ENCODE data around the gene CCR3.

CCR3 gene

GRCh38 chr3:46221938-46222337 lies 20.3 kb upstream of the CCR3 start:
- H3K27ac ChIP-seq = no peak overlapping the region
- no peak for TF ChIP-seq CTCF (conservative IDR thresholded peaks at IDR 0.05)
- TF ChIP-seq ZFX (IDR thresholded peaks at IDR 0.05) = no peak

- TF ChIP-seq ZFX (IDR thresholded peaks at IDR 0.05) = no peak
- no peak for TF ChIP-seq CTCF (conservative IDR thresholded peaks at IDR 0.05)
Observed at GRCh38 chr3:46222435-46223161, 19.7 kb upstream of the CCR3 start.

GRCh38 chr3:46228260-46229242 lies 13.7 kb upstream of the CCR3 start:
- H3K27ac ChIP-seq = no peak overlapping the region
- TF ChIP-seq CTCF (conservative IDR thresholded peaks at IDR 0.05) = no peak
- no peak for TF ChIP-seq ZFX (IDR thresholded peaks at IDR 0.05)

More at GRCh38 chr3:46222435-46223161, 19.7 kb upstream of the CCR3 start:
- no peak overlapping the region for H3K27ac ChIP-seq

GRCh38 chr3:46231323-46231722 lies 10.9 kb upstream of the CCR3 start:
- H3K27ac ChIP-seq = no peak overlapping the region
- no peak for TF ChIP-seq CTCF (conservative IDR thresholded peaks at IDR 0.05)
- no peak for TF ChIP-seq ZFX (IDR thresholded peaks at IDR 0.05)

- no peak for TF ChIP-seq ZFX (IDR thresholded peaks at IDR 0.05)
- TF ChIP-seq CTCF (conservative IDR thresholded peaks at IDR 0.05) = no peak
Observed at GRCh38 chr3:46233194-46233593, 9.1 kb upstream of the CCR3 start.

GRCh38 chr3:46235425-46235824 lies 6.8 kb upstream of the CCR3 start:
- no peak overlapping the region for H3K27ac ChIP-seq
- TF ChIP-seq ZFX (IDR thresholded peaks at IDR 0.05) = no peak
- TF ChIP-seq CTCF (conservative IDR thresholded peaks at IDR 0.05) = no peak

More at GRCh38 chr3:46233194-46233593, 9.1 kb upstream of the CCR3 start:
- H3K27ac ChIP-seq = no peak overlapping the region
